ENCODE results near the gene AFF3. TPM values are rescaled to one million over a fixed set of nuclear protein-coding genes. Genes with fewer than 3 reads are reported as not detected.
"Not testable (repeated sequence)": the region's sequence is repeated elsewhere in the genome, so short reads cannot be mapped to it uniquely, and the experiment has no call there.

AFF3 gene
- total RNA-seq, 1 donor from 2014 or later = 20.9 TPM

GRCh38 chr2:99938250-99938649 lies 204.1 kb downstream of the AFF3 start:
- Mint-ChIP-seq H3K27me3 (ENCODE audit: low read depth) (no peaks in the 10 kb centered on the region), H3K4me1 (no peaks in the 10 kb centered on the region), H3K36me3 (ENCODE audit: low read depth) (peaks cover 7% of the 10 kb centered on the region), H3K4me3 (no peak overlapping the region), H3K9me3 (peaks cover 3% of the 10 kb centered on the region), H3K27ac (ENCODE audit: unreplicated experiment) (no peak overlapping the region)
- TF ChIP-seq CTCF (conservative IDR thresholded peaks at IDR 0.05) = no peak
- no peak for DNase-seq (ENCODE audit: low read depth, low spot score)

- Mint-ChIP-seq H3K9me3 (no peaks in the 10 kb centered on the region), H3K27ac (ENCODE audit: unreplicated experiment) (no peak overlapping the region), H3K36me3 (ENCODE audit: low read depth) (peaks cover 8% of the 10 kb centered on the region), H3K4me1 (no peaks in the 10 kb centered on the region), H3K4me3 (no peak overlapping the region), H3K27me3 (ENCODE audit: low read depth) (no peaks in the 10 kb centered on the region)
- DNase-seq (ENCODE audit: low read depth, low spot score) = no peak
- no peak for TF ChIP-seq CTCF (conservative IDR thresholded peaks at IDR 0.05)
These were observed 206.3 kb downstream of the AFF3 start for GRCh38 chr2:99936065-99936464.

- H3K4me1 Mint-ChIP-seq = no peaks in the 10 kb centered on the region
- H3K27ac Mint-ChIP-seq (ENCODE audit: unreplicated experiment) = no peak overlapping the region
- DNase-seq (ENCODE audit: low read depth, low spot score) = no peak
- H3K36me3 Mint-ChIP-seq (ENCODE audit: low read depth) = peaks cover 8% of the 10 kb centered on the region
- H3K9me3 Mint-ChIP-seq = no peaks in the 10 kb centered on the region
- H3K27me3 Mint-ChIP-seq (ENCODE audit: low read depth) = no peaks in the 10 kb centered on the region
- TF ChIP-seq CTCF (conservative IDR thresholded peaks at IDR 0.05) = no peak
- no peak overlapping the region for H3K4me3 Mint-ChIP-seq
These were observed 206.7 kb downstream of the AFF3 start for GRCh38 chr2:99935662-99936061.

DNA sequence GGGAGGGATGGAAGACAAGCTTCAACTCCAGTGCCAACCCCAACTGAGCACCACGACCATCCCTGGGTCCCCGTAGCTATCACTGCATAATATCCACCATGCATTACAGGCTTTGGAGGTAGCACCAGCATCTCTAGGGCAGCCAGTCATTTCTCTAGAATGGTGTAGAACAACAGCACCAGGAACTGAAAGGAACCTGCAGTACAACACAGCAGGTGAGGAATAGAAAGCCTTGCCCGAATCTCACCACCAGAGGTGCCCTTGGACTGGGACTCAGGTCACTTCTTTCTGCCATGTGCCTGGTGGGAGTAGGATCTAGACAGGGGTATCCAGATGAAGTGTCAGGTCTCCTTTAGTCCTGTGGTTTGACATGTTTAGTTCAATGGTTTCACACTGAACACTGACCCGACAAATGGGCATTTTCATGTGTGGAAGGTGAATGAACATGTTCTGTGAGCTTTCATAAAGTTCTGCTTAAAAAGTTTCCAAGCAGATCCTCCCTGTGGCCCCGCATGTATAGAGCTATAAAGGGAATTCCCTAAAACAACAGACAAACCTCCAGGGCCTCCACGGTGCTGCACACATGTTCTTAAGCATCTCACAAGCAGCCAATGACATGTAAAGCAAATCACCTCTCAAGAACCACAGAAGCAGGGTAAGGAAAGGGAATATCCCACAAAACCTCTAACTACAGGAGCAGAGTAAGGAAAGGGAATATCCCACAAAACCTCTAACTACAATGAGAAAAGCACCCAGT lies 208.3 kb downstream of the AFF3 start:
- H3K27me3 Mint-ChIP-seq (ENCODE audit: low read depth) = no peaks in the 10 kb centered on the region
- peaks cover 8% of the 10 kb centered on the region for H3K36me3 Mint-ChIP-seq (ENCODE audit: low read depth)
- no peak overlapping the region for H3K27ac Mint-ChIP-seq (ENCODE audit: unreplicated experiment)
- H3K4me3 Mint-ChIP-seq = no peak overlapping the region
- DNase-seq (ENCODE audit: low read depth, low spot score) = no peak
- H3K4me1 Mint-ChIP-seq = no peaks in the 10 kb centered on the region
- H3K9me3 Mint-ChIP-seq = no peaks in the 10 kb centered on the region
- TF ChIP-seq CTCF (conservative IDR thresholded peaks at IDR 0.05) = no peak

DNA sequence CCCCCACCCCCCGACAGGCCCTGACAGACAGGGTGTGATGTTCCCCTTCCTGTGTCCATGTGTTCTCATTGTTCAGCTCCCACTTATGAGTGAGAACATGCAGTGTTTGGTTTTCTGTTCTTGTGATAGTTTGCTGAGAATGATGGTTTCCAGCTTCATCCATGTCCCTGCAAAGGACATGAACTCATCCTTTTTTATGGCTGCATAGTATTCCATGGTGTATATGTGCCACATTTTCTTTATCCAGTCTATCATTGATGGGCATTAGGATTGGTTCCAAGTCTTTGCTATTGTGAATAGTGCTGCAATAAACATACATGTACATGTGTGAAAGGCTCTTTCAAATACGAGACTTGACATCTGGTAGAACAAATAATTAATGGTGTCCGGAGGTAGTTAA lies 208.9 kb downstream of the AFF3 start:
- H3K27me3 Mint-ChIP-seq (ENCODE audit: low read depth) = not testable (repeated sequence)

DNA sequence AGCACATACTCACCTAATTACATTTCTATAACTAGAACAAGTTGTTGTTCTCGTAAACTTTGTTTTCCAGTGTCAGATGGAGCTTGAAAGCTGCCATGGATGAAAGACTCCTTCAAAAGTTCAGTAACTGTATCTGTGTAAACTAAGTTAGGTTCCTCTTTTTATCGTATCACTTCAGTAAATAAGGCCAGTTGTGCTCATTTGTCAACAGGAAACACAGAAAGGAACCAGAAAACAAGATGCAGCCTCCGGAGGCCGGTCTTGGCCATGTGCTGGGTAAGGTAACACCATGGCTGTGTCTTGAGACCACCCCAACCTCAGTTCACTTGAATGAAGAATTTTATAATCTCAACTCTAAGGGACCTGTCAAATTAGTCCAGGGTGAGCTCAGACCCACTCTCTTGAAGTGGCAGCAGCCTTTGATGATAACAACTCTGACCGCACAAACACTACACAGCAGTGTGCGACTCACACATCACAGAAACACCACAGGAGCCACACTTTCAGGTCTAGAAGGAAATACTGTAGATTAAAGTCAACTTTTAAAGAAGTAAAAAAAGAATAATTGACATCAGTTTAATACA lies 213.8 kb downstream of the AFF3 start:
- Mint-ChIP-seq H3K4me3 (no peak overlapping the region), H3K36me3 (ENCODE audit: low read depth) (peaks cover 5% of the 10 kb centered on the region), H3K9me3 (no peaks in the 10 kb centered on the region), H3K27ac (ENCODE audit: unreplicated experiment) (no peak overlapping the region), H3K27me3 (ENCODE audit: low read depth) (no peaks in the 10 kb centered on the region), H3K4me1 (no peaks in the 10 kb centered on the region)
- no peak for TF ChIP-seq CTCF (conservative IDR thresholded peaks at IDR 0.05)
- no peak for DNase-seq (ENCODE audit: low read depth, low spot score)

More for the DNA sequence above, 208.9 kb downstream of the AFF3 start:
- H3K36me3 Mint-ChIP-seq (ENCODE audit: low read depth); DNase-seq (ENCODE audit: low read depth, low spot score); H3K9me3 Mint-ChIP-seq; H3K4me1 Mint-ChIP-seq; H3K27ac Mint-ChIP-seq (ENCODE audit: unreplicated experiment); H3K4me3 Mint-ChIP-seq: not testable (repeated sequence)

- not testable (repeated sequence) for H3K27ac Mint-ChIP-seq (ENCODE audit: unreplicated experiment); H3K4me3 Mint-ChIP-seq; H3K27me3 Mint-ChIP-seq (ENCODE audit: low read depth); H3K4me1 Mint-ChIP-seq; H3K9me3 Mint-ChIP-seq; DNase-seq (ENCODE audit: low read depth, low spot score); H3K36me3 Mint-ChIP-seq (ENCODE audit: low read depth)
These were observed 214.6 kb downstream of the AFF3 start for GRCh38 chr2:99927690-99928207.
